CD1c-positive myeloid dendritic cell (primary cell): Measurements from ENCODE around the gene FOXJ2.
"Not testable (repeated sequence)": the region's sequence is repeated elsewhere in the genome, so short reads cannot be mapped to it uniquely, and the experiment has no call there.

Source experiments
- DNase-seq: peaks from one replicate; pipeline ENCODE4 v3.0.0-alpha.2; 2016; ENCODE audit errors: extremely low spot score

The FOXJ2 gene

GRCh38 chr12:8030189-8030588 is 2.3 kb upstream of the FOXJ2 start:
- no peak for DNase-seq

GRCh38 chr12:8031017-8031416 is 1.5 kb upstream of the FOXJ2 start:
- DNase-seq = not testable (repeated sequence)

- no peak for DNase-seq
Observed at GRCh38 chr12:8031872-8032241, 659 bp upstream of the FOXJ2 start.

GRCh38 chr12:8033153-8034044 is 883 bp downstream of the FOXJ2 start:
- DNase-seq = peak; percentile 46

GRCh38 chr12:8034802-8035201 is 2.3 kb downstream of the FOXJ2 start:
- no peak for DNase-seq

GRCh38 chr12:8035440-8036010 is 3.0 kb downstream of the FOXJ2 start:
- peak; percentile 51 for DNase-seq

GRCh38 chr12:8036346-8036745 is 3.8 kb downstream of the FOXJ2 start:
- no peak for DNase-seq

GRCh38 chr12:8037046-8037663 is 4.6 kb downstream of the FOXJ2 start:
- DNase-seq = peak; percentile 75

GRCh38 chr12:8037947-8038346 is 5.4 kb downstream of the FOXJ2 start:
- no peak for DNase-seq

- peak; percentile 69 for DNase-seq
Observed at GRCh38 chr12:8038659-8039114, 6.2 kb downstream of the FOXJ2 start.

GRCh38 chr12:8040791-8041190 is 8.3 kb downstream of the FOXJ2 start:
- no peak for DNase-seq

- DNase-seq = peak; percentile 81
Observed at GRCh38 chr12:8045952-8046944, 13.7 kb downstream of the FOXJ2 start.

GRCh38 chr12:8047842-8048241 is 15.3 kb downstream of the FOXJ2 start:
- no peak for DNase-seq

GRCh38 chr12:8048906-8049305 is 16.4 kb downstream of the FOXJ2 start:
- DNase-seq = no peak

- no peak for DNase-seq
Observed at GRCh38 chr12:8050600-8051250, 18.2 kb downstream of the FOXJ2 start.

GRCh38 chr12:8052679-8053078 is 20.2 kb downstream of the FOXJ2 start:
- DNase-seq = no peak

GRCh38 chr12:8054816-8055215 is 22.3 kb downstream of the FOXJ2 start:
- DNase-seq = no peak

- no peak for DNase-seq
Observed at GRCh38 chr12:8057306-8057705, 24.8 kb downstream of the FOXJ2 start.

GRCh38 chr12:8057839-8058238 is 25.3 kb downstream of the FOXJ2 start:
- peak; percentile 79 for DNase-seq

- no peak for DNase-seq
Observed at GRCh38 chr12:8058506-8058905, 26.0 kb downstream of the FOXJ2 start.

- DNase-seq = peak; percentile 39
Observed at GRCh38 chr12:8064131-8064530, 31.6 kb downstream of the FOXJ2 start.
